Measurements from ENCODE around the gene TCTN2.

TCTN2 gene

DNA sequence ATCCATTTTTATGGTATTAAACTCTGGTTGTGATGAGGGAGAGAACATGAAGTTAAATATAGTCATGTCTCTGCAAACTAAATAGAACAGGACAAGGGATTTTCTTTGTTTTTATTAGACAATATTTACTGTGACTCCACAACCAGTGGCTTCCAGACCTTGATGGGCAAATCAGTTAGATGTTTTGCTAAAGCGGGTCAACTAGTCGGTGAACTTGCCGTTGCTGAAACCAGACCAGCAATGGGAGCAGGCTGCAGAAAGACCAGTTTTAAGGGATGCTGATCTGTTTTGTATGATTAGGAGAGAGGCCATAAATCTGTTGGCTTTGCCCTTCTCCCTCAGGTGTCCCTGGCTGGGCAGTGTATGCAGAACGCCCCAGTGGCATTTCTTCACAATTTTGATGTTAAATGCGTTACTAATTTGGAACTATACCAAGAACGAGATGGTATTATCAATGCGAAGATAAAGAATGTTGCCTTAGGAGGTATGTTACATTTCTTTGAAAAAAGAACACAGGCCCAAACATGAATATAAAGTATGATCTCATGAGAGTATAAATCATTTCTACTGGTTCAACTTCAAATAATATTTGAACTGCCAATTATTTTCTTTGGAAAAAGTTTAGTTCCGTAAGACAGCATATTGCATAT, 19.4 kb downstream of the TCTN2 start:
- DNase-seq, result no peak

DNA sequence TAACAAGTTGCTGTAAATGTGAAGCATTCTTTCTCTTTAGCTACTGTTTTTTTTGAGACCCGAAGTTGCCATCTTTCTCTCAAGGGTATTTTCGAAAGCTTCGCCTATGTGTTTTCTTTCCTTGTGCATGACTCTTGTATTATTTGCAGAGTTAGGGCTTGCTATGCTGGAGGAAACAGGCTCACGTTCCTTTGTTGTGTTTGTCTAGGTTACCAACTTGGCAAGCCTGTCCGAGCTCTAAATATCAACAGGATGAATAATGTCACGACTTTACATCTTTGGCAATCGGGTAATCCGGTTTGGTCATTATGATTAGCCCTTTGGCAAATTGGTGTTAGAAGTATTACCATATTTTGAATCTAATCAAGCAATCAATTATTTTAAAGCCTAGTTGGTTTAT, 25.3 kb downstream of the TCTN2 start:
- no peak for DNase-seq

DNA sequence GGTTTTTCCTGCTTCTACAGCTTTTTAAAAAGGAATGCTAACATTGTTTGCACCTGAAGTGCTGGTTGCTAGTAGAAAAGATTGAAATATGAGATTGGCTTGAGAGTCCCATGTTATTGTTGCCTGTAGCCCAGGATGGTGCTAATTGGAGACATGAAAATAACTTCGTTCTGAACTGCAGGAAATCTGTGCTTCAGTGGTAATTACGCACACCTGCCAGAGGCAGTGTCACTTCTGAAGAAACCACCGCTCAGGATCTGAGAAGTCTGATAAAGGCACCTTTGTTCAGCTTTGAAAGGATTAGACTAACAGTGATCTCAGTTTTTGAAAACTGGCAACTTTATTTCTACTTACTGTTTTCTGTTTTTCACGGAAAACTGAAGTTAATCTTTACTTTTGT, 25.7 kb downstream of the TCTN2 start:
- no peak for DNase-seq

GRCh38 chr12:123705935-123706334, 35.0 kb downstream of the TCTN2 start:
- DNase-seq, result no peak

- DNase-seq, result no peak
Observed at GRCh38 chr12:123707466-123707865, 36.6 kb downstream of the TCTN2 start.

DNA sequence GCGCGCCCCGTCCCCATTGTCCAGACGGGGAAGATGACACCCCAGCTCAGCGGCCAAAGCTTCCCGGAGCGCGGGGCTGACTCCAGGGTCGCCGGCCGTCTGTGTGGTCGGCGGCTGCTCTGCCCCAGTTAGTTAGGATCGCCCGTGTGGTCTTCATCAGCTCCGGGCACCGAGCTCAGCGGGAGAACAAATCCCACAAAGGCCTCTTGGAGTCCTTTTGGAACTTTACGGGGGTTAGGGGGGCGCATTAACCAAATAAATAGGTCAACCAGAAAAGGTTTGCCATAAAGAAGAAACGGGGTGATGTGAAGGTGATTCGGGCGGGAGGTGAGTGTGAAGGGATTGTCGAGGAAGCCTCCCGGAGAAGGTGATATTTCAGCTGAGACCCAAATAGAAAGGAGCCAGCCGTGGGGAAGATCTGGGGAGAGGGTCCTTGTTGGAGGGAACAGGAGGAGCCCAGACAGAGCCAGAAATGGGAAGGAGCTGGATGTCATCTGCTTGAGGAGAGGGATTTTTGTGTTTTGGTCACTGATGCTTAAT, 41.9 kb downstream of the TCTN2 start:
- DNase-seq, result no peak

DNA sequence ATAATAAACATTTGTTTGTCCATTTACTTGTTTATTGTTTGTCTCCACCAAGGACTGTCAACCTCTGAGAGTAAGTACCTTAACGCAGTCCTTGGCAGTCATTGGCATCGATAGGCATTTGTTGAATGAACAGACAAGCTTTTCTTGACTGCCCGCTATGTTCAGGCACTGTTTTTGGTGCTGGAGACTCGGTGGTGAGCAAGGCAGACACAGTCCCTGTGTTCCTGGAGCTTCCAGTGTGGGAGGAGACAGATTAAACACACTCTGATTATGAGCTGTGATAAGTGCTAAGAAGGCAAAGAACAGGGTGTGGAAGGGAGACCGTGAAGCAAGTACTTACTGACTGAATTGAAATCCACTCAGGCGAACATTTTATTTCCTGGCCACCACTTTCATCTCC, 42.5 kb downstream of the TCTN2 start:
- DNase-seq, result no peak

- DNase-seq, result peak; percentile 9 to 24
Observed at GRCh38 chr12:123713823-123714585, 43.1 kb downstream of the TCTN2 start.

DNA sequence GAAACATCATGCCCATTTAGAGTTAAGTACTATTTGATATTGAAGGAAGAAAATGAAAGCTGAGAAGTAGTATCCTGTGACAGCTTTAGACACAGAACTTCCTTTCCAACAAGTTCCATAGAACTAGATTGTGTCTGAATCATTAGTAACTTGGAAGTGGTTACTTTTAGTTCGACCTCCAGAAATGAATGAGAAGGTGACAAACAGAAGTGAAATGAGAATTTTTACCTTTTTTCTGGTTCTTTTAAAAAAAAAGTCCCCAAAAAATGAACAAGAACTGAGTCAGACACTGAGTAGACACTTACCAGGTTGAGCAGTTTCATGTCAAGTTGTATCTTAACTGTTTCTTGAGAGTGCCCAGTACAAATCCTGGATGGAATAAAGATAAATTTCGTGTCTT, 44.3 kb downstream of the TCTN2 start:
- DNase-seq, result no peak

DNA sequence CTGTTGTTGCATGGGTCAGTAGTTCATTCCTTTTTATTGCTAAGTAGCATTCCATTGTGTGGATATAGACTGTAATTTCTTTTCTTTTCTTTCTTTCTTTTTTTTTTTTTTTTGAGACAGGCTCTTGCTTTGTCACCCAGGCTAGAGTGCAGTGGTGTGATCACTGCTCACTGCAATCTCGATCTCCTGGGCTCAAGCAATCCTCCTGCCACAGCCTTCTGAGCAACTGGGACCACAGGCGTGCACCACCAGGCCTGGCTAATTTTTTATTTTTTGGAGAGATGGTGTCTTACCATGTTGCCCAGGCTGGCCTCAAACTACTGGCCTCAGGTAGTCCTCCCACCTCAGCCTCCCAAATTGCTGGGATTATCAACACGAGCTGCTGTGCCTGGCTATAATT, 46.4 kb downstream of the TCTN2 start:
- no peak for DNase-seq

DNA sequence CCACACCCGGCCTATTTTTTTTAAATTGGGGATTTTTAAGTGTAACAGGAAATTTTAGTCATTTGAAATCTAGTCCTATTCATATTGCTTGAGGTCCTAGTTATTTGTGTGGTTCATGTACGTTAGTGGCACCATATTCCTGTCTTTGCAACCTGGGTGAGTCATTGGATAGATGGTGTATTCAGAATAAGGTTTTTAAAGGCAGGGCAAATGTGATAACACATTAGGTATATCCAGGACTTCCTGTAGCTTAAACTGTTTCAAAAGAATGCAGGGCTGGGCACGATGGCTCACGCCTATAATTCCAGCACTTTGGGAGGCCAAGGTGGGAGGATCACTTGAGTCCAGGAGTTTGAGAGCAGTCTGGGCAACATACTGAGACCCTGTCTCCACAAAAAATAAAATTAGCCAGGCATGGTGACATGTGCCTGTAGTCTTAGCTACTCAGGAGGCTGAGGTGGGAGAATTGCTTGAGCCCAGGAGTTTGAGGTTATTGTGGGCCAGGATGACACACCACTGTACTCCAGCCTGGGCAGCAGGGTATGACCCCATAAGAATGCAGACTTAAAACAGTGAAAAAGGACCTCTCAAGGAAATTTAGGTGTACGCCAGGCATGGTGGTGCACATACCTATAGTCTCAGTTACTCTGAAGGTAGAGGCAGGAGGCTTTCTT, 49.4 kb downstream of the TCTN2 start:
- DNase-seq, result no peak

GRCh38 chr12:123721245-123721644, 50.3 kb downstream of the TCTN2 start:
- DNase-seq, result no peak

GRCh38 chr12:123723011-123723410, 52.1 kb downstream of the TCTN2 start:
- DNase-seq, result no peak

DNA sequence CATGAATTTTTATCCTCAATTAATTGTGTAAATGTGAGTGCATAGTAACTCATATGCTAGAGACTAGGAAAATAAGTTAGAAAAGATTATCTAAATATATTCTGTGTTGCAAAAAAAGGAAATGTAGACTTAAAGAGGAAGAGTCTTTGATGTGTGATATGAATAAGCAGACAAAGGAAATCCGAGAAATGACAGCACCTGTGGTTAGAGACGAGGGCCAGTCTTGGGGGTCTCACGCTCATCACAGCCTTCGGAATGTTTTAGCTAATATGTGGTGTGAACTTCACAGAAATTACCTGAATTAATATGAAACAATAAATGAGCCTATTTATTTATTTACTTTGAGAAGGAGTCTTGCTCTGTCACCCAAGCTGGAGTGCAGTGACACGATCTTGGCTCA, 52.9 kb downstream of the TCTN2 start:
- DNase-seq, result peak in 1 of 2 experiments; percentile 14

DNA sequence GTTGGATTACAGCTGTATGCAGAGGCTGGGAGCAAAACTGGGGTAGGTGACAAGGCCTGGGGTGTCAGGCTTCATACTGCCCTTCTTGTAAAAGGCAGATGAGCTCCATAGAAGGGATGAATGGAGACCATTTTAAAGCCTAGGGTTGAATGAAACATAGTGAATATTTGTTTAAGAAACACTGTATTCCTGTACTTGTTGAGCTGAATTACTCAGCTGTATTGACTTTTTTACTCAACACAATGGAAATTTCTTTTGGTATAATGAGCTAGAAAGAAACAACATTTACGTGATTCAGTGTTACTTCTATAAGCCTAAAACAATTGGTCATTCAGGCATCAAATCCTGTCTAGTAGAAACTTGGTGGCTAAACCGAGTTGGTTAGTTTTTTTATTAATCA, 55.3 kb downstream of the TCTN2 start:
- no peak for DNase-seq

DNA sequence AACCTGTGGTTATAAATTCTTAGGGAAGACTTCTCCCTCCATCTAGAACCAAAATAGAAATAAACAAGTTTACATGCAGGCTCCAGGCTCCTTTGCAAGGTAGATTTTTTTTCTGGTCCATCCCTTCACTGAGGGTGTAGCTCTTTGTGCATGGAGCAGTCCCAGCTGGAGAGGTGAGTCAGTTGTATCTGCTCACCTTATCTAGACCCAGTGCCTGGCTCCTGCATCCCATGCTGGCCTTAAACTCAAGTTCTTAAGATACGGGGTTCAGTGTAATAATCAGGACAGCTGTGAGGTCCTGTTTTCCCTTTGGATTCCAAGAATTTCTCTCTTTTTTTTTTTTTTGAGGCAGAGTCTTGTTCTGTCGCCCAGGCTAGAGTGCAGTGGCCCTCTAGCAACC, 56.0 kb downstream of the TCTN2 start:
- no peak for DNase-seq

DNA sequence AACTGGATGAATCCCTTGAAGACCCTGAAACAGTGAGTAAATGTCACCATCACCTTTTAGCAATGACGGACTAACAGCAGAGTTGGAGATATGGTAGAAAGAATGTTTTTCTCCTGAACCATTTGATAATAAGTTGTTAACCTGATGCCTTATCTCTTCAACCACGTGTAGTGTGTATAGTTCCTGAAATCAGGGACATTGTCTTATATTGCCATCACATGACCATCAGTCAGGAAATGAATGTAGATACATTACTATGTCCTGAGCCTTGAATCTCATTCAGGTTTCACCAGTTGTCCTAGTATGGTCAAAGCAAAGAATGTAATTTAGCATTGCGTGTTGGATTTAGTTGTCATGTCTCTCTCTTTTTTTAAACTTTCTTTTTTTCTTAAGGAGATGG, 57.0 kb downstream of the TCTN2 start:
- DNase-seq, result no peak

DNA sequence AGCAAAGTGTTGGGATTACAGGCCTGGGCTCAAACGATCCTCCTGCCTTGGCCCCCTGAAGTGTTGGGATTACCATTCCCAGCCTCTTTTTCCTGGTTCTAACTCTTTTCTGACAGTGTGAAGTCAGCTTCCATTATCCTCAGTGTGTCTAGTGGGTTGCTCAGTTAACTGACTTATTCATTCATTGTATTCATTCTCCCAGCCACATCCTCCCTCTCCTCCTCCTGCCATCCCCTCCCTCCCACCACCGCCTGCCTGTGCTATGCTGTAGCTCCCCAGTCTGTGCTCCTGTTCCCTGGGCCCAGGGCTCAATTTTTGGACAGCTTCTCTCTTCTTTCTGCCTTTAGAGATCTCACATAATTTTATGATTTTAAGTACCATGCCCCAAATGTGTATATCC, 60.7 kb downstream of the TCTN2 start:
- DNase-seq, result no peak

DNA sequence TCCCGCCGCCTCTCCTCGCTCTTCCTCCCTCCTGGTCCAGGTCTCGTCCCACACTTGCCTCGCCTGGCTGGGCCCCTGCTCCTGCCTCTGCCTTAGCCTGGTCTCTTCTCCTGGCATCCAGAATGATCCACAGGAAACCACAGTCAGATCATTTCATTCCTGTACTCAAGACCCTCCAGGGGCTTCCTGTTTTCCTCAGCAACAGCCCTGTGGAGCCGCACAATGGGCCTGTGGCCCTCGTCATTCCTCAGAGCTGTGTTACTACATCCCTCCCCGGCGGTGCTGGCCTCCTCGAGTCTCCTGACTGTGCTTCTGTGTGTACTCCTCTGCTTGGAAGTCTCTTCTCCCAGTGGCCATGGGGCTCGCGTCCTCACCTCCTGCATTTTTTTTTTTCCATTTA, 61.3 kb downstream of the TCTN2 start:
- DNase-seq, result no peak

- DNase-seq, result no peak
Observed at GRCh38 chr12:123733229-123733628, 62.3 kb downstream of the TCTN2 start.

- no peak for DNase-seq
Observed at GRCh38 chr12:123734268-123734667, 63.4 kb downstream of the TCTN2 start.

DNA sequence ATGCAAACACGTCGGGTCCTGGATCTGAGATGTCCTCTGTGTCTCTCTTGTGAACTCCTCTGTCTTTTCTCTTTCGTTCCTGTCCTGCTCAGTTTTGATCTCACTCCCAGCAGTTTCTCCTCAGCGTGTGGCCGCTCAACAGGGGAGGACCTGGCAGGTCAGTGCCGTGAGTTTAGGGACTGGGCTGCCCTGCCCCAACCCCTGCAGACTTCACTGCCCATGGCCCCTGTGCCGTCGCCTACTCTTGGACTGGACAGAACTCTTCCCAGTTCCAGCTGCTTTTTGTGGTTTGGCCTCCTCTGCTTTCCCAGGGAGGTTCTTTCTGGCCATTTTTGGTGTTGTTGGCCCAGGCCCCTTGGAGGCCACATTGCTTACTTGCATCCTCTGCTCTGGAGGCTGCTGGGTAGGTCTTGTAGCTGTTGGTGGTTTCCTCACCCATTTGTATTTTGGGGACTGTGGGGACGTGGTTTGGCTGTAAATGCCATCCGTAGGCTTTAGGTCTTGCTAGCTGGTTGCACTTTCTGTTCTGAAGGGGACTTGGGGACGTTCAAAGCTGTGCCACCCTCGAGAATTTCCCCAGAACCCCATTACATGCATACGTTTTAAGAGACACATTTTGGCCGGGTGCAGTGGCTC, 71.1 kb downstream of the TCTN2 start:
- no peak for DNase-seq

GRCh38 chr12:123743002-123743401, 72.1 kb downstream of the TCTN2 start:
- DNase-seq, result no peak
